ENCODE measurements around the gene KLRG1. TPM values are rescaled to one million over a fixed set of nuclear protein-coding genes. Genes with fewer than 3 reads are reported as not detected.

KLRG1 gene
- total RNA-seq, 1 experiment from 2014 or later, result 0.38 TPM

GRCh38 chr12:8950221-8950527 is 39.2 kb upstream of the KLRG1 start:
- CTCF ChIA-PET, result interaction anchor here (0.6 to 1.8 kb wide), 5 partner anchors 38 to 100 kb away, joined by 3 to 7 read pairs (median 5); no protein-coding TSS in a partner anchor
- intact Hi-C loops (cut with micrococcal nuclease; ENCODE audit: unreplicated experiment), result loop anchor here (5.0 kb wide), 1 partner anchor 87 kb away; no protein-coding TSS in a partner anchor

DNA sequence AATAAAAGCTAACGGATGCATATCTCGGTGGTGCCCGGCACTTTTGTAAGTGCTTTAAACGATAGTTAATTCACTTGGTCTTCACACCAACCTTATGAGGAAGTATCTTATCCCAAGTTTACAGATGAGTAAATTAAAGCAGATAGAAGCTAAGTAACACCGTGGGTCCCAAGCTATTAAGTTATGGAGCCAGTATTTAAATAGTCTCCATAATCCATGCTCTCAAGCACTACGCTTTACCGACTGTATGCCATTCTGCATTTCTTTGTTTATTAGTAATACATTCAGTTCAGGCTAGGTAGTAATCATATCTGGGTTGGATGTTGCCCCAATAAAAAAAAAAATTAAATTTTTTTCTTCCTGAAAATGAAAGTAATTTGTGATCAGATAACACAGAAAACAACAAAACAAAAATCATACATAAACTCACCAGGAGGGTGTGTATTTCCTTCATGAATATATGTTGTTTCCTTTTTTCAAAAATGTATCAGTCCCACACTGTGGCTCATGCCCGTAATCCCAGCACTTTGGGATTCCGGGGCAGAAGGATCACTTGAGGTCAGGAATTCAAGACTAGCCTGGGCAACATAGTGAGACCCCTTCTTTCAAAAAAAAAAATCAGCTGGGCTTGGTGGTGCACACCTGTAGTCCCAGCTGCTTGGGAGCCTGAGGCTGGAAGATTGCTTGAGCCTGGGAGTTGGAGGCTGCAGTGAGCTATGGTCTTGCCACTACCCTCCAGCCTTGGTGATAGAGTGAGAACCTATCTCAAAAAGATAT is 38.5 kb upstream of the KLRG1 start:
- DNase-seq, result no peak
- H3K4me3 Mint-ChIP-seq (ENCODE audit: low read depth, unreplicated experiment), result peak overlapping the region; percentile 87

More at GRCh38 chr12:8950221-8950527, 39.2 kb upstream of the KLRG1 start:
- BruUV-seq (replicated peaks), result TSS peak; percentile 53
- DNase-seq, result no peak
- Mint-ChIP-seq H3K27me3 (ENCODE audit: unreplicated experiment) (no peaks in the 10 kb centered on the region), H3K9me3 (ENCODE audit: low read depth, unreplicated experiment) (peaks cover 6% of the 10 kb centered on the region), H3K4me1 (ENCODE audit: low read depth, unreplicated experiment) (peaks cover 20% of the 10 kb centered on the region), H3K27ac (ENCODE audit: unreplicated experiment) (peak overlapping the region; percentile 87), H3K4me3 (ENCODE audit: low read depth, unreplicated experiment) (peak overlapping the region; percentile 87), H3K36me3 (ENCODE audit: insufficient read depth, unreplicated experiment) (peaks cover 40% of the 10 kb centered on the region)
- TF ChIP-seq, protein P1, sequence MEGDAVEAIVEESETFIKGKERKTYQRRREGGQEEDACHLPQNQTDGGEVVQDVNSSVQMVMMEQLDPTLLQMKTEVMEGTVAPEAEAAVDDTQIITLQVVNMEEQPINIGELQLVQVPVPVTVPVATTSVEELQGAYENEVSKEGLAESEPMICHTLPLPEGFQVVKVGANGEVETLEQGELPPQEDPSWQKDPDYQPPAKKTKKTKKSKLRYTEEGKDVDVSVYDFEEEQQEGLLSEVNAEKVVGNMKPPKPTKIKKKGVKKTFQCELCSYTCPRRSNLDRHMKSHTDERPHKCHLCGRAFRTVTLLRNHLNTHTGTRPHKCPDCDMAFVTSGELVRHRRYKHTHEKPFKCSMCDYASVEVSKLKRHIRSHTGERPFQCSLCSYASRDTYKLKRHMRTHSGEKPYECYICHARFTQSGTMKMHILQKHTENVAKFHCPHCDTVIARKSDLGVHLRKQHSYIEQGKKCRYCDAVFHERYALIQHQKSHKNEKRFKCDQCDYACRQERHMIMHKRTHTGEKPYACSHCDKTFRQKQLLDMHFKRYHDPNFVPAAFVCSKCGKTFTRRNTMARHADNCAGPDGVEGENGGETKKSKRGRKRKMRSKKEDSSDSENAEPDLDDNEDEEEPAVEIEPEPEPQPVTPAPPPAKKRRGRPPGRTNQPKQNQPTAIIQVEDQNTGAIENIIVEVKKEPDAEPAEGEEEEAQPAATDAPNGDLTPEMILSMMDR (IDR thresholded peaks at IDR 0.05; ENCODE audit: unreplicated experiment), result no peak

DNA sequence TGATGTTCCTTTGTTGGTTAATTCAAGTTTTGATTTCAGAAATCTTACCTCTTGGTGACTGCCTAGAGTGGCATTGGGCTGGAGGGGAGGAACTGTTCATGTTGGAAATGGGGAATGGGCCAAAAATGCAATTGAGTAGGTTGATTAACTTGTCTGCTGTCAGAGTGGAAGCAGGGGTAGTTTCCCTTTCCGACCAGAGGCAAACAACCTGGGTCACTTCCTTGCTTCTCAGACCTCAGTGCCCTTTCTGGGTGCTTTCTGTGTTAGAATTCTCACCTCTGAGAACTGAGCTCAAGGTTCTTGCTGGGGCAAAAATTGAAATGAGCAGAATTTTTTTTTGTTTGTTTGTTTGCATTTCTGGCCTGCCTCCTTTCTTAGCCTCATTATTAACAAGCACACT is 37.6 kb upstream of the KLRG1 start:
- no peak overlapping the region for H3K4me3 Mint-ChIP-seq (ENCODE audit: low read depth, unreplicated experiment)
- H3K4me1 Mint-ChIP-seq (ENCODE audit: low read depth, unreplicated experiment), result peaks cover 10% of the 10 kb centered on the region
- no peak overlapping the region for H3K27ac Mint-ChIP-seq (ENCODE audit: unreplicated experiment)
- peaks cover 6% of the 10 kb centered on the region for H3K9me3 Mint-ChIP-seq (ENCODE audit: low read depth, unreplicated experiment)
- no TSS peak for BruUV-seq (replicated peaks)
- H3K36me3 Mint-ChIP-seq (ENCODE audit: insufficient read depth, unreplicated experiment), result peaks cover 32% of the 10 kb centered on the region
- H3K27me3 Mint-ChIP-seq (ENCODE audit: unreplicated experiment), result no peaks in the 10 kb centered on the region
- DNase-seq, result no peak
- TF ChIP-seq, protein P1 (IDR thresholded peaks at IDR 0.05; ENCODE audit: unreplicated experiment), result no peak
- intact Hi-C loops (cut with micrococcal nuclease; ENCODE audit: unreplicated experiment), result loop anchor here (5.0 kb wide), 1 partner anchor 86 kb away; no protein-coding TSS in a partner anchor
- CTCF ChIA-PET, result no interaction called here

More for the DNA sequence above, 38.5 kb upstream of the KLRG1 start:
- peaks cover 6% of the 10 kb centered on the region for H3K9me3 Mint-ChIP-seq (ENCODE audit: low read depth, unreplicated experiment)
- peaks cover 18% of the 10 kb centered on the region for H3K4me1 Mint-ChIP-seq (ENCODE audit: low read depth, unreplicated experiment)
- H3K27me3 Mint-ChIP-seq (ENCODE audit: unreplicated experiment), result no peaks in the 10 kb centered on the region
- intact Hi-C loops (cut with micrococcal nuclease; ENCODE audit: unreplicated experiment), result loop anchor here (5.0 kb wide), 1 partner anchor 86 kb away; no protein-coding TSS in a partner anchor
- CTCF ChIA-PET, result interaction anchor here (0.6 kb wide), 1 partner anchor 88 kb away, joined by 3 read pairs; no protein-coding TSS in a partner anchor
- H3K36me3 Mint-ChIP-seq (ENCODE audit: insufficient read depth, unreplicated experiment), result peaks cover 40% of the 10 kb centered on the region
- TF ChIP-seq, protein P1 (IDR thresholded peaks at IDR 0.05; ENCODE audit: unreplicated experiment), result no peak
- BruUV-seq (replicated peaks), result no TSS peak
- peak overlapping the region; percentile 87 for H3K27ac Mint-ChIP-seq (ENCODE audit: unreplicated experiment)

- no TSS peak for BruUV-seq (replicated peaks)
- Mint-ChIP-seq H3K4me3 (ENCODE audit: low read depth, unreplicated experiment) (no peak overlapping the region), H3K36me3 (ENCODE audit: insufficient read depth, unreplicated experiment) (peaks cover 18% of the 10 kb centered on the region), H3K9me3 (ENCODE audit: low read depth, unreplicated experiment) (peaks cover 6% of the 10 kb centered on the region), H3K4me1 (ENCODE audit: low read depth, unreplicated experiment) (no peaks in the 10 kb centered on the region), H3K27ac (ENCODE audit: unreplicated experiment) (no peak overlapping the region), H3K27me3 (ENCODE audit: unreplicated experiment) (no peaks in the 10 kb centered on the region)
- TF ChIP-seq, protein P1 (IDR thresholded peaks at IDR 0.05; ENCODE audit: unreplicated experiment), result no peak
- intact Hi-C loops (cut with micrococcal nuclease; ENCODE audit: unreplicated experiment), result loop anchor here (5.0 kb wide), 1 partner anchor 83 kb away; no protein-coding TSS in a partner anchor
- CTCF ChIA-PET, result no interaction called here
- no peak for DNase-seq
Measured at GRCh38 chr12:8953773-8954402, 35.5 kb upstream of the KLRG1 start.

Measured in Calu3 (cell line).